Tibial nerve (tissue), 4 donors: Measurements from ENCODE around the gene OSBPL3.

ENCODE experiments used
- EP300 ChIP-seq, 2 donors: sonication (generic); formaldehyde crosslinking; IDR thresholded peaks; one replicate each; pipeline ENCODE4 v1.6.1; 2017; ENCODE audit warnings: antibody characterized with exemption in 2 of 2, mild to moderate bottlenecking in 1 of 2
- TF ChIP-seq, protein P1 (sequence below), 5 experiments: fragments of 200-600 bp in 3 of 5; fragments of 450-650 bp in 2 of 5; sonication (generic) in 3 of 5; IDR thresholded peaks; one replicate each; pipeline ENCODE4 v1.5.1; 2016 to 2019; ENCODE audit warnings: antibody characterized with exemption in 5 of 5, mild to moderate bottlenecking in 3 of 5, moderate library complexity in 2 of 5

DNA sequence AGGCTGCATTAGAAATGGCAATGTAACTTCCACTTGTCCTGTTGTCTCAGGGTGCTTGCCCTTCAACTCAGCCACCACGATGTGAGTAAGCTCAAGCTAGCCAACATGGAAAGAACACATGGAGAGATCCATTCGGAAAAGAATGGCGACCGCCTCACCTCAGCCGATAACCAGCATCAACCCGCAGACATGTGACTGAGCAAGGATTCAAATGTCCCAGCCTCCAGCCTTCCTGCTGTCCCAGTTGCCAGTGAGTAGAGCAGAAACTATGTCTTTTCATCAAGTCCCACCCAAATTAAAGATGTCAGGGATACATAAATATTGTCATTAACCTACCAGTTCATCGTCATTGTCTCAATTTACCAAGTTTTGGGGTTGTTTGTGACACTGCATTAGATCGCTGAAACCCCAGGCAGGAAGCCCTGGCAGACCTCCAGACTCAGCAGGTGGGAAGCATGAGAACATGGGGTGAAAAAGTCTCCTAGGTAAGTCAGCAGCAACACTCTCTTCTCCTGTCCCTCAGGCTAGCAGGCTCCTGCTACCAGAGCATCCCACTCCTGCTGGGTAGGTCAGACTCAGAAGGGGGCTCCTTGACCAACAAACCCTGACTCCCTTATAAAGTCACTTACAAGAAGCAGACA, 67.0 kb downstream of the OSBPL3 start:
- TF ChIP-seq, protein P1, sequence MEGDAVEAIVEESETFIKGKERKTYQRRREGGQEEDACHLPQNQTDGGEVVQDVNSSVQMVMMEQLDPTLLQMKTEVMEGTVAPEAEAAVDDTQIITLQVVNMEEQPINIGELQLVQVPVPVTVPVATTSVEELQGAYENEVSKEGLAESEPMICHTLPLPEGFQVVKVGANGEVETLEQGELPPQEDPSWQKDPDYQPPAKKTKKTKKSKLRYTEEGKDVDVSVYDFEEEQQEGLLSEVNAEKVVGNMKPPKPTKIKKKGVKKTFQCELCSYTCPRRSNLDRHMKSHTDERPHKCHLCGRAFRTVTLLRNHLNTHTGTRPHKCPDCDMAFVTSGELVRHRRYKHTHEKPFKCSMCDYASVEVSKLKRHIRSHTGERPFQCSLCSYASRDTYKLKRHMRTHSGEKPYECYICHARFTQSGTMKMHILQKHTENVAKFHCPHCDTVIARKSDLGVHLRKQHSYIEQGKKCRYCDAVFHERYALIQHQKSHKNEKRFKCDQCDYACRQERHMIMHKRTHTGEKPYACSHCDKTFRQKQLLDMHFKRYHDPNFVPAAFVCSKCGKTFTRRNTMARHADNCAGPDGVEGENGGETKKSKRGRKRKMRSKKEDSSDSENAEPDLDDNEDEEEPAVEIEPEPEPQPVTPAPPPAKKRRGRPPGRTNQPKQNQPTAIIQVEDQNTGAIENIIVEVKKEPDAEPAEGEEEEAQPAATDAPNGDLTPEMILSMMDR (IDR thresholded peaks at IDR 0.05), result no peak
- no peak for TF ChIP-seq EP300 (IDR thresholded peaks at IDR 0.05)
